Gastrocnemius medialis (tissue), 4 donors: ENCODE results near the gene KIAA1217. TPM values are rescaled to one million over a fixed set of nuclear protein-coding genes. Genes with fewer than 3 reads are reported as not detected.

ENCODE experiments used
- ATAC-seq, 2 donors: fragments of 150-250 bp; one replicate each; pipeline ENCODE4 v1.9.1; 2016
- DNase-seq, 2 donors: peaks; one replicate each; pipeline ENCODE4 v3.0.0-alpha.2; 2019
- H3K27ac ChIP-seq, 4 donors: fragments of 200-600 bp; sonication (generic); 1 replicate in 1 of 4; 2 replicates in 3 of 4; pipeline ENCODE4 v1.5.1; 2016 to 2018; ENCODE audit warnings: mild to moderate bottlenecking in 2 of 4, moderate library complexity in 1 of 4
- H3K27me3 ChIP-seq, 3 donors: fragments of 200-600 bp; sonication (generic) in 2 of 3; 1 replicate in 1 of 3; 2 replicates in 2 of 3; pipeline versions ENCODE4 v1.5.1 to v1.6.0; 2016 to 2019; ENCODE audit warnings: mild to moderate bottlenecking in 1 of 3, moderate library complexity in 1 of 3
- H3K36me3 ChIP-seq, 2 donors: fragments of 200-600 bp; sonication (generic) in 1 of 2; one replicate each; pipeline ENCODE4 v1.5.1; 2017 to 2018
- H3K4me1 ChIP-seq, 2 donors: fragments of 200-600 bp; sonication (generic) in 1 of 2; one replicate each; pipeline ENCODE4 v1.5.1; 2016 to 2017; ENCODE audit warnings: mild to moderate bottlenecking in 2 of 2
- H3K4me3 ChIP-seq, 4 donors: fragments of 200-600 bp; sonication (generic) in 3 of 4; 1 replicate in 1 of 4; 2 replicates in 3 of 4; pipeline ENCODE4 v1.5.1; 2016 to 2019; ENCODE audit warnings: mild to moderate bottlenecking in 2 of 4
- H3K9me3 ChIP-seq, 3 donors: fragments of 200-600 bp; sonication (generic) in 2 of 3; 1 replicate in 1 of 3; 2 replicates in 2 of 3; pipeline ENCODE4 v1.5.1; 2016 to 2019
- CTCF ChIP-seq, 5 experiments: fragments of 450-650 bp in 3 of 5; fragments of 200-600 bp in 2 of 5; sonication (generic) in 2 of 5; IDR thresholded peaks in 4 of 5; conservative IDR thresholded peaks in 1 of 5; 1 replicate in 4 of 5; 2 replicates in 1 of 5; pipeline ENCODE4 v1.5.1; 2016 to 2019; ENCODE audit warnings: antibody characterized with exemption in 5 of 5, mild to moderate bottlenecking in 3 of 5, moderate library complexity in 3 of 5
- POLR2A ChIP-seq, 2 donors: fragments of 450-650 bp; IDR thresholded peaks; one replicate each; pipeline ENCODE4 v1.6.1; 2017; ENCODE audit warnings: antibody characterized with exemption in 2 of 2, mild to moderate bottlenecking in 2 of 2, moderate library complexity in 2 of 2
- in situ Hi-C, 4 donors: fragments of 200-750 bp; cut with MboI; loops; one replicate each; pipeline versions ENCODE4 v1.15.0 to v1.8.0; 2017; ENCODE audit warnings: low sequenced_read_pairs in 4 of 4
- intact Hi-C: fragments of 100-400 bp; cut with DNase I; formaldehyde crosslinking; loops from one replicate; pipeline ENCODE4 v1.15.1; 2023; ENCODE audit warnings: low total_unique reads
- total RNA-seq, 4 donors: library from RNA; depleted of rRNA; stranded (reverse); fragments of >200 nt; gene quantifications; one replicate each; pipeline versions ENCODE4 v1.1.0 to v1.2.3, GENCODE V29; 2016

KIAA1217 gene
- total RNA-seq, 4 donors from 2014 or later = 152 to 266 (median 155) TPM

- H3K9me3 ChIP-seq = no peaks in the 10 kb centered on the region
- intact Hi-C loops (loop anchor here (1.0 kb wide), 1 partner anchor 28 kb away; no protein-coding TSS in a partner anchor), in situ Hi-C loops (loop anchor here in 1 of 4 donors (25.0 kb wide), 1 partner anchor 124 kb away; no protein-coding TSS in a partner anchor)
- ATAC-seq = peak; percentile 55 to 65
- no peaks in the 10 kb centered on the region for H3K36me3 ChIP-seq
- peak overlapping the region; percentile 58 to 78 (median 72) for H3K27ac ChIP-seq
- H3K4me3 ChIP-seq = no peak overlapping the region
- no peak for DNase-seq
- TF ChIP-seq CTCF (IDR thresholded peaks at IDR 0.05 in 4 of 5, conservative IDR thresholded peaks at IDR 0.05 in 1 of 5) = no peak
- TF ChIP-seq POLR2A (IDR thresholded peaks at IDR 0.05) = no peak
- H3K27me3 ChIP-seq = no peaks in the 10 kb centered on the region
- peaks cover 81 to 84% of the 10 kb centered on the region in 2 donors for H3K4me1 ChIP-seq
Observed at GRCh38 chr10:24237801-24238395, 29.0 kb downstream of the KIAA1217 start.

GRCh38 chr10:24238519-24239247 lies 29.7 kb downstream of the KIAA1217 start:
- Histone ChIP-seq H3K27ac (peak overlapping the region; percentile 58 to 78 (median 72)), H3K4me3 (no peak overlapping the region), H3K36me3 (no peaks in the 10 kb centered on the region), H3K27me3 (no peaks in the 10 kb centered on the region), H3K4me1 (peaks cover 79 to 80% of the 10 kb centered on the region in 2 donors), H3K9me3 (no peaks in the 10 kb centered on the region)
- TF ChIP-seq CTCF (IDR thresholded peaks at IDR 0.05 in 4 of 5, conservative IDR thresholded peaks at IDR 0.05 in 1 of 5) = no peak
- TF ChIP-seq POLR2A (IDR thresholded peaks at IDR 0.05) = no peak
- intact Hi-C loops (no loop called here), in situ Hi-C loops (loop anchor here in 1 of 4 donors (25.0 kb wide), 1 partner anchor 124 kb away; no protein-coding TSS in a partner anchor)
- DNase-seq (no peak), ATAC-seq (no peak)

- Histone ChIP-seq H3K9me3 (no peaks in the 10 kb centered on the region), H3K36me3 (no peaks in the 10 kb centered on the region), H3K27ac (peak overlapping the region; percentile 64 to 78 (median 68)), H3K4me3 (no peak overlapping the region), H3K4me1 (peaks cover 77 to 85% of the 10 kb centered on the region in 2 donors), H3K27me3 (no peaks in the 10 kb centered on the region)
- DNase-seq (no peak), ATAC-seq (no peak)
- in situ Hi-C loops = loop anchor here in 1 of 4 donors (25.0 kb wide), 1 partner anchor 123 kb away; no protein-coding TSS in a partner anchor
- no peak for TF ChIP-seq POLR2A (IDR thresholded peaks at IDR 0.05)
- no peak for TF ChIP-seq CTCF (IDR thresholded peaks at IDR 0.05 in 4 of 5, conservative IDR thresholded peaks at IDR 0.05 in 1 of 5)
- intact Hi-C loops = no loop called here
Observed at GRCh38 chr10:24239289-24240040, 30.5 kb downstream of the KIAA1217 start.

DNA sequence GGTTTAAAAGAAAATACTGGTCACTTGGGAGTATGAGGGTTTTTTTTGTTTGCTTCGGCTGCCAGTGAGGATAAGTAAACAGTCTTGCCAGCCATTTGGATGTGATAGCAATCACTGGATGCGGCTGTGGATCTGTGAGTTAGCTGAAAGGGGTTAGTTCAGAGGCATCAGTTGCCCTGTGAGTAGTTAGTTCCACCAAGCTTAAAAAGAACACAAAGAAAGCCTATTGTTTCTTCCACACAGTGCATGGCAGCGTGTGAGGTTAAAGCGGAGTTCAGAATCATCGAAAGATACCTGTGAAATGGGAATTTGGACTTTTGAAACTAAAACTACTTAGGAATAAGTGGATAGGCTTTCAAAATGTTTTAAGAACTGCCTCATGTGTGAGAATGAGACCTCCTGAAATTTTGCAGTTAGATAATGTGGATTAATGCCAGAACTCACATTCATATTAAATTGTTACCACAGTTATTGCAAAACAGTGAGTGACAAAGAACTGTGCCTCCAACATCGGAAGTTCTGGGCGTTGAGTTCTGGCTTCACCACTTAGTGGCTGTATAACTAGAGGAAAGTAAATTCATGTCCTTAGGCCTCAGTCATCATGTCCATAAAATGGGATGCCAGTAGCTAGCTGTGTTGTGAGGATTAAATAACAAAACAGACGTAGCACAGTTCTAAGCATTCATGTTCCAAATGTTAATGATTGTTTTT lies 31.3 kb downstream of the KIAA1217 start:
- no peak for TF ChIP-seq POLR2A (IDR thresholded peaks at IDR 0.05)
- TF ChIP-seq CTCF (IDR thresholded peaks at IDR 0.05 in 4 of 5, conservative IDR thresholded peaks at IDR 0.05 in 1 of 5) = no peak
- DNase-seq = no peak
- in situ Hi-C loops = loop anchor here in 1 of 4 donors (25.0 kb wide), 1 partner anchor 122 kb away; no protein-coding TSS in a partner anchor
- Histone ChIP-seq H3K4me3 (no peak overlapping the region), H3K27me3 (no peaks in the 10 kb centered on the region), H3K9me3 (no peaks in the 10 kb centered on the region), H3K36me3 (no peaks in the 10 kb centered on the region), H3K4me1 (peaks cover 76 to 83% of the 10 kb centered on the region in 2 donors), H3K27ac (peak overlapping the region; percentile 64 to 78 (median 68))
- ATAC-seq = peak; percentile 55 to 64
- intact Hi-C loops = no loop called here
